ENCODE results near the gene SNX24. TPM values are rescaled to one million over a fixed set of nuclear protein-coding genes. Genes with fewer than 3 reads are reported as not detected.

SNX24 gene
- total and polyA plus RNA-seq, 9 of the 15 experiments (the other 6 are each of a cell fraction or from before 2014, with no cell fraction given) = 5.3 to 10.1 (median 7.9) TPM

DNA sequence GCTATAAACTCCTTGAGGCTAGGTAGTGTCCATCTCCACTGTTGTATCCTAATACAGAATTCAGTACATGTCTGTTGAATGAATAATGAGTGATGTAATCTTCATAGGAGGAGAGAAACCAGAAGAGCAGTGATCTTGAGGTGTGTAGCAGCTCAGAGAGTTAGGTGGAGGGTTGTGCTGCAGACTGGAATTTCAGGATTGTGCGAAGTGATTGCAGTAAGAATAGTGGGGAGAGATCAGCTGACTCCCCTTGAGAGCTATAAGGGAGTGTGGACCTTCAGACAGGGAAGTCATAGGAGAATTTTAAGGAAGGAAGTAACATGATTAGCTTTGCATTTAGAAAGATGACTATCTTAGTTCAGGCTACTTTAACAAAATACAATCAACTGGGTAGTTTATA is 4.4 kb downstream of the SNX24 start:
- ATAC-seq = no peak
- CTCF ChIA-PET (ENCODE audit: low intra/inter-chr PET ratio) = no interaction called here
- in situ Hi-C loops (cut with MboI) = no loop called here

More for the DNA sequence above, 4.4 kb downstream of the SNX24 start:
- no peaks in the 10 kb centered on the region for H3K9me3 ChIP-seq (replicated peaks; ENCODE audit: control insufficient read depth, insufficient read depth, low read depth, low read length)
- no peak for DNase-seq (ENCODE audit: extremely low read depth in 1 of 4, low spot score in 3 of 4)
- no peaks in the 10 kb centered on the region for H3K27me3 ChIP-seq (ENCODE audit: control insufficient read depth in 2 of 2, insufficient read depth in 2 of 2, low read length in 2 of 2)
- H4K20me1 ChIP-seq (replicated peaks; ENCODE audit: control insufficient read depth, insufficient read depth, low read length) = no peaks in the 10 kb centered on the region
- H3K27ac ChIP-seq (ENCODE audit: extremely low read depth, low read depth, low read length) = no peak overlapping the region
- FAIRE-seq = no peak
- no peak overlapping the region for H3K4me3 ChIP-seq
- no TSS peak for BruUV-seq (replicated peaks)
- H3K79me2 ChIP-seq (ENCODE audit: control insufficient read depth, insufficient read depth, low read length) = no peaks in the 10 kb centered on the region
- WGBS (ENCODE audit: insufficient coverage, low coverage, missing lambda C conversion rate) = 67% methylated on average over 1 of the region's 1 CpG
- H3K9me1 ChIP-seq (ENCODE audit: control insufficient read depth, insufficient read depth, low read length) = no peaks in the 10 kb centered on the region
- H2AFZ ChIP-seq (ENCODE audit: low read depth, low read length) = no peak overlapping the region
- no peaks in the 10 kb centered on the region for H3K36me3 ChIP-seq (ENCODE audit: control insufficient read depth, insufficient read depth, low read length)
- no peak overlapping the region for H3K4me2 ChIP-seq (ENCODE audit: insufficient read depth, low read length)
- intact Hi-C loops (cut with micrococcal nuclease) = no loop called here
- POLR2A ChIA-PET = no interaction called here
- peaks cover 2 to 14% of the 10 kb centered on the region in 2 experiments; a peak in 4 of 5 replicates for H3K4me1 ChIP-seq (replicated peaks in 1 of 2; ENCODE audit: control insufficient read depth in 2 of 2, insufficient read depth in 2 of 2, low read length in 2 of 2)
- TF ChIP-seq MTF1 (CRISPR knock-in tag; IDR thresholded peaks at IDR 0.05; ENCODE audit: borderline replicate concordance) (no peak), EZH2 (IDR thresholded peaks at IDR 0.05; ENCODE audit: borderline replicate concordance, low read depth, low read length) (no peak), JUND (IDR thresholded peaks at IDR 0.05; ENCODE audit: borderline replicate concordance, low read depth, low read length) (0 out of 2 replicates have a peak, but pooled peaks have one; percentile 8), JUND (tag; IDR thresholded peaks at IDR 0.05; ENCODE audit: borderline replicate concordance, low read depth, low read length) (no peak), ZNF212 (CRISPR knock-in tag; IDR thresholded peaks at IDR 0.05) (no peak), MAFF (IDR thresholded peaks at IDR 0.05; ENCODE audit: low read length) (no peak), CEBPG (CRISPR knock-in tag; IDR thresholded peaks at IDR 0.05) (no peak), CEBPG (tag; conservative IDR thresholded peaks at IDR 0.05 in 1 of 2, IDR thresholded peaks at IDR 0.05 in 1 of 2) (peak in 1 of 2 experiments; percentile 39; a peak in 1 of 4 replicates), MAZ (CRISPR knock-in tag; conservative IDR thresholded peaks at IDR 0.05 in 1 of 2, IDR thresholded peaks at IDR 0.05 in 1 of 2) (no peak), ZNF785 (CRISPR knock-in tag; IDR thresholded peaks at IDR 0.05) (no peak)
- TF ChIP-seq, protein P1, sequence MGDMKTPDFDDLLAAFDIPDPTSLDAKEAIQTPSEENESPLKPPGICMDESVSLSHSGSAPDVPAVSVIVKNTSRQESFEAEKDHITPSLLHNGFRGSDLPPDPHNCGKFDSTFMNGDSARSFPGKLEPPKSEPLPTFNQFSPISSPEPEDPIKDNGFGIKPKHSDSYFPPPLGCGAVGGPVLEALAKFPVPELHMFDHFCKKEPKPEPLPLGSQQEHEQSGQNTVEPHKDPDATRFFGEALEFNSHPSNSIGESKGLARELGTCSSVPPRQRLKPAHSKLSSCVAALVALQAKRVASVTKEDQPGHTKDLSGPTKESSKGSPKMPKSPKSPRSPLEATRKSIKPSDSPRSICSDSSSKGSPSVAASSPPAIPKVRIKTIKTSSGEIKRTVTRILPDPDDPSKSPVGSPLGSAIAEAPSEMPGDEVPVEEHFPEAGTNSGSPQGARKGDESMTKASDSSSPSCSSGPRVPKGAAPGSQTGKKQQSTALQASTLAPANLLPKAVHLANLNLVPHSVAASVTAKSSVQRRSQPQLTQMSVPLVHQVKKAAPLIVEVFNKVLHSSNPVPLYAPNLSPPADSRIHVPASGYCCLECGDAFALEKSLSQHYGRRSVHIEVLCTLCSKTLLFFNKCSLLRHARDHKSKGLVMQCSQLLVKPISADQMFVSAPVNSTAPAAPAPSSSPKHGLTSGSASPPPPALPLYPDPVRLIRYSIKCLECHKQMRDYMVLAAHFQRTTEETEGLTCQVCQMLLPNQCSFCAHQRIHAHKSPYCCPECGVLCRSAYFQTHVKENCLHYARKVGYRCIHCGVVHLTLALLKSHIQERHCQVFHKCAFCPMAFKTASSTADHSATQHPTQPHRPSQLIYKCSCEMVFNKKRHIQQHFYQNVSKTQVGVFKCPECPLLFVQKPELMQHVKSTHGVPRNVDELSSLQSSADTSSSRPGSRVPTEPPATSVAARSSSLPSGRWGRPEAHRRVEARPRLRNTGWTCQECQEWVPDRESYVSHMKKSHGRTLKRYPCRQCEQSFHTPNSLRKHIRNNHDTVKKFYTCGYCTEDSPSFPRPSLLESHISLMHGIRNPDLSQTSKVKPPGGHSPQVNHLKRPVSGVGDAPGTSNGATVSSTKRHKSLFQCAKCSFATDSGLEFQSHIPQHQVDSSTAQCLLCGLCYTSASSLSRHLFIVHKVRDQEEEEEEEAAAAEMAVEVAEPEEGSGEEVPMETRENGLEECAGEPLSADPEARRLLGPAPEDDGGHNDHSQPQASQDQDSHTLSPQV (IDR thresholded peaks at IDR 0.05) = no peak
- H3K9ac ChIP-seq (ENCODE audit: insufficient read depth in 1 of 2, low read depth in 2 of 2, low read length in 2 of 2) = no peak overlapping the region
